ENCODE results near the gene EPB41L4A. TPM values are rescaled to one million over a fixed set of nuclear protein-coding genes. Genes with fewer than 3 reads are reported as not detected.

EPB41L4A gene
- total RNA-seq, 2 donors from 2014 or later, result 7.7 to 9.9 TPM

DNA sequence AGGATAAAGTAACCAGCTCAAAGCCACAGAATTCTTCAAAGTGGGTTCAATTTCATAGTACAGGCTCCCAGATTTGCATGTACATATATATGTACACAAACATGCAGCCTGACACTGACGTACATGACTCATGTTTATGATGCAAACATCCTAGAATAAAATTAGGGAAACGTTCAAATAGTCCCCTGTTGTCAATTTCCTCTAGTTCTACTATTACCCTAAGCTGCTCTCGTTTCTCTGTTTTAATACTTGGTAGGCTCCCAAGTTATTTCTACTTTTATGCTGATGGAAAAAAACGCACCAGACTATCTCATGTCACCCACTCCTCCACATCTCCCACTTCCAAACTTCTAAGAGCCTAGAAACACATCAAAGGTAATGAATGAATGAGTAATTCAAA is 229.7 kb downstream of the EPB41L4A start:
- no peak for DNase-seq
- Histone ChIP-seq H3K27me3 (ENCODE audit: control insufficient read depth, insufficient read depth, low read length, poor library complexity, severe bottlenecking) (no peaks in the 10 kb centered on the region), H3K4me1 (ENCODE audit: control insufficient read depth, insufficient read depth, low read length) (no peaks in the 10 kb centered on the region), H3K27ac (ENCODE audit: low read depth, low read length) (no peak overlapping the region), H3K9me3 (ENCODE audit: control insufficient read depth, low read length) (no peaks in the 10 kb centered on the region), H3K36me3 (ENCODE audit: control insufficient read depth, insufficient read depth, low read length) (no peaks in the 10 kb centered on the region), H3K9ac (ENCODE audit: extremely low read depth, low read length, poor library complexity, severe bottlenecking) (no peak overlapping the region), H3K4me3 (ENCODE audit: low read length) (no peak overlapping the region)
- 85 to 92% methylated on average over 4 of the region's 4 CpGs for WGBS, 2 experiments (ENCODE audit: insufficient coverage in 1 of 2, insufficient read length in 1 of 2)
- no peaks in the 10 kb centered on the region for H3K4me1 Mint-ChIP-seq
- no peaks in the 10 kb centered on the region for H3K27me3 Mint-ChIP-seq (ENCODE audit: insufficient read depth)
- no peak overlapping the region for H3K27ac Mint-ChIP-seq
- no peak overlapping the region for H3K4me3 Mint-ChIP-seq
- H3K36me3 Mint-ChIP-seq (ENCODE audit: low read depth), result no peaks in the 10 kb centered on the region
- H3K9me3 Mint-ChIP-seq, result no peaks in the 10 kb centered on the region
- TF ChIP-seq, protein P1, sequence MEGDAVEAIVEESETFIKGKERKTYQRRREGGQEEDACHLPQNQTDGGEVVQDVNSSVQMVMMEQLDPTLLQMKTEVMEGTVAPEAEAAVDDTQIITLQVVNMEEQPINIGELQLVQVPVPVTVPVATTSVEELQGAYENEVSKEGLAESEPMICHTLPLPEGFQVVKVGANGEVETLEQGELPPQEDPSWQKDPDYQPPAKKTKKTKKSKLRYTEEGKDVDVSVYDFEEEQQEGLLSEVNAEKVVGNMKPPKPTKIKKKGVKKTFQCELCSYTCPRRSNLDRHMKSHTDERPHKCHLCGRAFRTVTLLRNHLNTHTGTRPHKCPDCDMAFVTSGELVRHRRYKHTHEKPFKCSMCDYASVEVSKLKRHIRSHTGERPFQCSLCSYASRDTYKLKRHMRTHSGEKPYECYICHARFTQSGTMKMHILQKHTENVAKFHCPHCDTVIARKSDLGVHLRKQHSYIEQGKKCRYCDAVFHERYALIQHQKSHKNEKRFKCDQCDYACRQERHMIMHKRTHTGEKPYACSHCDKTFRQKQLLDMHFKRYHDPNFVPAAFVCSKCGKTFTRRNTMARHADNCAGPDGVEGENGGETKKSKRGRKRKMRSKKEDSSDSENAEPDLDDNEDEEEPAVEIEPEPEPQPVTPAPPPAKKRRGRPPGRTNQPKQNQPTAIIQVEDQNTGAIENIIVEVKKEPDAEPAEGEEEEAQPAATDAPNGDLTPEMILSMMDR (conservative IDR thresholded peaks at IDR 0.05), result no peak

DNA sequence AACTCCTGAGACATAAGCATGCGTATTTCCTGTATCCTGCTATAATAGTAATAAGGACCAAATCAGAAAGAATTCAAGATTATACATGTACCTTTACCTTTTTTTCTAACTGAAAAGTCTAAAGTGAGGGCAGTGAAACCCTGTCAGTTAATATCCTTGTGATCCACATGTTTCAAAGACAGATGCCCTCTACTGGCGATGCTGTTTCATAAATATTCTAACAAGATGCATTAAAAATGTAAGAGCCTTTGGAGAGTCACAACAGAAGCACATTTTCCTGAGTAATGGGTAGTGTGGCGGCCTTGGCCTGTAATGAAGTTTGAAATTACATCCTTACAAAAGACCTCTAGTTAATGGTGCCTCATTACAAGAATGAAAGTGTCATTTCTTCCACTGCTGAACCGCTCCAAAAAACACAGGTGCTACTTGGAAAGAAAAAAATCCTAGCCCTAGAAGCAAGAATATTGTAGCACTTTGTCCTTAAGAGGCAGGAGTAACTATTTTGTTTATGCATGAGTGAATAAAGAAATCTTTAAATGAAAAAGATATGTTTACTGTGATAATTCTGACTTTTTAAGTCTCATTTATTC is 232.6 kb downstream of the EPB41L4A start:
- no peak for DNase-seq
- Histone ChIP-seq H3K36me3 (ENCODE audit: control insufficient read depth, insufficient read depth, low read length) (no peaks in the 10 kb centered on the region), H3K27me3 (ENCODE audit: control insufficient read depth, insufficient read depth, low read length, poor library complexity, severe bottlenecking) (no peaks in the 10 kb centered on the region), H3K27ac (ENCODE audit: low read depth, low read length) (no peak overlapping the region), H3K9ac (ENCODE audit: extremely low read depth, low read length, poor library complexity, severe bottlenecking) (no peak overlapping the region), H3K9me3 (ENCODE audit: control insufficient read depth, low read length) (no peaks in the 10 kb centered on the region), H3K4me3 (ENCODE audit: low read length) (no peak overlapping the region), H3K4me1 (ENCODE audit: control insufficient read depth, insufficient read depth, low read length) (peaks cover 9% of the 10 kb centered on the region)
- Mint-ChIP-seq H3K27ac (no peak overlapping the region), H3K9me3 (no peaks in the 10 kb centered on the region), H3K36me3 (ENCODE audit: low read depth) (no peaks in the 10 kb centered on the region), H3K4me1 (peaks cover 12% of the 10 kb centered on the region), H3K4me3 (no peak overlapping the region), H3K27me3 (ENCODE audit: insufficient read depth) (no peaks in the 10 kb centered on the region)
- WGBS, 2 experiments (ENCODE audit: insufficient coverage in 1 of 2, insufficient read length in 1 of 2), result 75 to 100% methylated on average over 3 to 4 of the region's 4 CpGs
- TF ChIP-seq, protein P1 (conservative IDR thresholded peaks at IDR 0.05), result peak; percentile 78

DNA sequence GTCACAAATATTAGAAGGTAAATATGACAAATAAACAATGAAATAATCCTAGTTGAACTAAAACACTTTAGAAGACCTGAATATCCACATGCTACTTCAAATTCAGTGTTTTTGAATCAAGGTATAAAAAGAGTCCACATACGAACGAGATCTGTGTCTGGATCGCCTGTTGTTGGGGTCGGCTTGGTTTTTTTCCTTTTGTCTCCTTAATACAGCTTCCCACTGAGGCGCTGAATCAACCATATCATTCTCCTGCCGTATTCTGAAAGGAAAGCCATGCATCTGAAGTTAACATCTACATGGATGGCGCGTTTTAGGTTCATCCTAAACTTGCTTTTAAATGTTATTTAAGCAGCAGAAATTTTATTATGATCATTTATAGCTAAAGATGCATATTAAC is 235.2 kb downstream of the EPB41L4A start:
- peak overlapping the region; percentile 44 for H3K9ac ChIP-seq (ENCODE audit: extremely low read depth, low read length, poor library complexity, severe bottlenecking)
- 78 to 90% methylated on average over 6 to 8 of the region's 8 CpGs for WGBS, 2 experiments (ENCODE audit: insufficient coverage in 1 of 2, insufficient read length in 1 of 2)
- TF ChIP-seq, protein P1 (conservative IDR thresholded peaks at IDR 0.05), result no peak
- H3K9me3 Mint-ChIP-seq, result no peaks in the 10 kb centered on the region
- H3K4me3 Mint-ChIP-seq, result no peak overlapping the region
- H3K27me3 ChIP-seq (ENCODE audit: control insufficient read depth, insufficient read depth, low read length, poor library complexity, severe bottlenecking), result no peaks in the 10 kb centered on the region
- peak overlapping the region; percentile 81 for H3K27ac ChIP-seq (ENCODE audit: low read depth, low read length)
- no peaks in the 10 kb centered on the region for H3K9me3 ChIP-seq (ENCODE audit: control insufficient read depth, low read length)
- H3K36me3 Mint-ChIP-seq (ENCODE audit: low read depth), result no peaks in the 10 kb centered on the region
- peaks cover 12% of the 10 kb centered on the region for H3K4me1 Mint-ChIP-seq
- no peak overlapping the region for H3K27ac Mint-ChIP-seq
- peaks cover 9% of the 10 kb centered on the region for H3K4me1 ChIP-seq (ENCODE audit: control insufficient read depth, insufficient read depth, low read length)
- H3K36me3 ChIP-seq (ENCODE audit: control insufficient read depth, insufficient read depth, low read length), result no peaks in the 10 kb centered on the region
- no peak overlapping the region for H3K4me3 ChIP-seq (ENCODE audit: low read length)
- no peak for DNase-seq
- H3K27me3 Mint-ChIP-seq (ENCODE audit: insufficient read depth), result no peaks in the 10 kb centered on the region

Measured in endodermal cell (in vitro differentiated cells).